NCI-H82 treated with DMSO at 0.1 percent for 48 hours (cell line): ENCODE results near the gene KRTAP1-1.
"Not testable (repeated sequence)": the region's sequence is repeated elsewhere in the genome, so short reads cannot be mapped to it uniquely, and the experiment has no call there.

Experiments used
- DNase-seq: peaks from one replicate; lab custom pipeline; 2025; ENCODE audit not compliant: unreplicated experiment; lab: John Stamatoyannopoulos, UW

The KRTAP1-1 gene

DNA sequence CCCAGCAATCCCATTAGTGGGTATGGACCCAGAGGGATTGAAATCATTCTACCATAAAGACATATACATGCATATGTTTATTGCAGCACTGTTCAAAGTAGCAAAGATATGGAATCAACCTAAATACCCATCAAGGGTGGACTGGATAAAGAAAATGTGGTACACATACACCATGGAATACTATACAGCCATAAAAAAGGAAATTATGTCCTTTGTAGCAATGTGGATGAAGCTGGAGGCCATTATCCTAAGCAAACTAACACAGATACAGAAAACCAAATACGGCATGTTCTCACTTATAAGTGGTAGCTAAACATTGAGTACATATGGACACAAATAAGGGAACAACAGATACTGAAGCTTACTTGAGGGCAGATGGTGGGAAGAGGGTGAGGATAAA is 16.3 kb upstream of the KRTAP1-1 start:
- no peak for DNase-seq

DNA sequence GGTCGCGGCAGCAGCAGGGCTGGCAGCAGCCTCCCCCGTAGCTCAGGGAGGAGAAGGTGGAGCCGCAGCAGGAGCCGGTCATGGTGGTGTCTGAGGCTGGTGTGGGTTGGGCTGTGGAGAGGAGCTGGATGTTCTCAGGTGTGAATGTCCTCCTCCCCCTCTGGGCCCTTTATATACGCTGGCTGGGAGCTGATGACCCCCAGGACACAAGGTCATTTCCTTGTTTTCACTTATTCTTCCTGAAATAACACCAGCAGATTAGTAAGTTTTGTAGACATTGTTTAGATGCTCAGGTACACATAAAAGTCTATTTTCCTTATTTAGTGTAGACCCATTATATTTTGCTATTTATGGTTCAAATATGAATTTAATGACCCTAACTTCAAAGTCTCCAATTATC is 13.9 kb upstream of the KRTAP1-1 start, which contains the start of gene KRTAP2-2:
Gene KRTAP2-2, minus strand, starts transcription at position 101 of the 400 bp plus-strand sequence. Its CDS starts 19 bp downstream, at position 82.
- not testable (repeated sequence) for DNase-seq

DNA sequence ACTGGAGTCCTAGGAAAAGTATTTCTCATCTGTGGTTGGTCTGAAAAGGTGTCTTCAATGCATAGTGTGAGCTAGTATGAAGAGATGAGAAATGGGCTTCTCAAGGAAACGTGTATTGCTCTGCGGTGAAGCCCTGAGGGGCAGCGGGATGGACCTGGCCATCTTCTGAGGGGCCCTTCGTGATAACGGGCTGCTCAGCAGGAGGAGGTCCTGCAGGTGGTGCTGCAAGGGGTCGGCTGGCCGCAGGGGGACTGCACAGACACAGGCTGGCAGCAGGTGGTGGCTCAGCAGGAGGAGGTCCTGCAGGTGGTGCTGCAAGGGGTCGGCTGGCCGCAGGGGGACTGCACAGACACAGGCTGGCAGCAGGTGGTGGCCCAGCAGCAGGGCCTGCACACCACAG is 13.3 kb upstream of the KRTAP1-1 start:
- DNase-seq, result not testable (repeated sequence)

DNA sequence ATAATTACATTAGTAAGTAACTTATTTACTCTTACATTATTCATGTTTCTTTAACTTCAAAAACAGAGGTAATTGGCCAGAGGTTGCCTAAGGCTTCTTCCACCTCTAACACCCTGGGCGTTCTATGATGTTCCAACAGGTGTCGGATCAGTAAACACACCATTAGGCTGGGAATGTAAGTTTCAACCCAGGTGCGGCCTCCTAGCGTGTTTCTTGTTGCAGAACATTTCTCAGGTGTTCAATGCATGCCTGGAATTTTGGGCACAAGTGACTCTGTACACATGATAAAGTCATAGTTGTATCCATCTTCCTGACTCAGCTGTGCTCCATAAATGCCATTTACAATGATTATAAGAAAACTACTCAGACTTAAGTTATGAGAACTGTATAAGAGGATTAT is 12.8 kb upstream of the KRTAP1-1 start:
- no peak for DNase-seq

DNA sequence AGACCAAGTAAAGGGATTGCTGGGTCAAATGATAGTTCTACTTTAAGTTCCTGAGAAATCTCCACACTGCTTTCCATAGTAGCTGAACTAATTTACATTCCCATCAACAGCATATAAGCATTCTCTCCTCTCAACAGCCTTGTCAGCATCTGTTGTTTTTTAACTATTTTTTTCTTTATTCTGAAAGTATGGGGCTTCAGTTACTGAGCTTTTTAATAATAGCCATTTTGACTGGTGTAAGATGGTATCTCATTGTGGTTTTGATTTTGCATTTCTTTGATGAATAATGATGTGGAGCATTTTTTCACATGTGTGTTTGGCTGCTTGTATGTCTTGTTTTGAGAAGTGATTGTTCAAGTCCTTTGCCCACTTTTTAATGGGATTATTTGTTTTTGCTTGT is 11.3 kb upstream of the KRTAP1-1 start:
- DNase-seq, result no peak

DNA sequence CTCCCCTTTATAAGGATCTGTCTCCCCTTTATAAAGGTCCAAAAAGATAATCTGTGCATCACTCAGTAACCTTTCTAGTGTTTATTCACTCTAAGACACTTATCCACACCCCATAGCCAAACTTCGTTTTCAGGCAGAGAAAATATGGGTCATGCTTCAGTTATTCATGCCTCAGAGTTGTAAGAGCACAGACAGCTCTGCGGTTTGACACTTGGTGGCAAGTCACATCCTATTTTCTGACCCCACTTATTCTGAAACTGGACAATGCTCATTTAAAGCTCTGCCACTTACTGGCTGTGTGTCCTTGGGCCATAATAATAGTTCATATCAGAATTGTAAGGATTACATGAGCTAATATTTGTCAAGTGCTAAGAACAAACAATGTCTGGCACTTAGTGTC is 7.9 kb upstream of the KRTAP1-1 start:
- no peak for DNase-seq

DNA sequence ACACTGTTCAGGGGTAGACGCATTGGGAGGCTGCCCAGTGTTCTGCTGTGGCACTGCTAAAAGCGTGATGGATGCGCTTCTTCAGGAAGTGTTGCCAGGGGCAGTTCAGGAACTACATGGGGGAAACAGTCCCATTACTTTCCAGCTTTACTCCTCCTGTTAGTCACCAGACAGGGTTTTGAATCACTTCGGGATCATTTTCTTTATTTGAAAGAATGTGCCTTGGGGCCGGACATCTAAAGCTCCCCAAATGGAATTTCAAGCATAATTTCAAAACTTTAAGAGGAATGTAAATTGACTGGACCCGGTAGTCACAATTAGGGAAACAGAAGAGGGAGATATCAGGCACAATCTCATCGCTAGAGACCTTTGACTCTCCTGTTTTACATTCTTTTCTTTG is 7.2 kb upstream of the KRTAP1-1 start:
- no peak for DNase-seq

DNA sequence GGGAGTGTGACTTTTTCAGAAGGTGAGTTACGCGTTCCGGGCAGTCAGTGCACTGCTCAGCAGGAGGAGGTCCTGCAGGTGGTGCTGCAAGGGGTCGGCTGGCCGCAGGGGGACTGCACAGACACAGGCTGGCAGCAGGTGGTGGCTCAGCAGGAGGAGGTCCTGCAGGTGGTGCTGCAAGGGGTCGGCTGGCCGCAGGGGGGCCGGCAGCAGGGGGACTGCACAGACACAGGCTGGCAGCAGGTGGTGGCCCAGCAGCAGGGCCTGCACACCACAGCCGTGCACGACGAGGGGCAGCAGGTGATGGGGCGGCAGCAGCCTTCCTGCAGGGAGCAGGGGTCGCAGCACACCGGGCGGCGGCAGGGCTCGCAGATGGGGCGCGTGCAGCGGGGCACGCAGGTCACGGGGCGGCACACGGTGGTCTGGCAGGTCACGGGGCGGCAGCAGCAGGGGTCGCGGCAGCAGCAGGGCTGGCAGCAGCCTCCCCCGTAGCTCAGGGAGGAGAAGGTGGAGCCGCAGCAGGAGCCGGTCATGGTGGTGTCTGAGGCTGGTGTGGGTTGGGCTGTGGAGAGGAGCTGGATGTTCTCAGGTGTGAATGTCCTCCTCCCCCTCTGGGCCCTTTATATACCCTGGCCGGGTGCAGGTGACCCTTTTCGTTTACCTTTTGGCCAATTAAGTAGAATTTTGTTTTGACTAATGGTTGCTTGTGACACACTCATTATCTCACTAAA is 5.7 kb upstream of the KRTAP1-1 start, which contains the start of gene KRTAP2-1:
Gene KRTAP2-1, minus strand, starts transcription at position 582 of the 731 bp plus-strand sequence. Its CDS starts 49 bp downstream, at position 533.
- not testable (repeated sequence) for DNase-seq

DNA sequence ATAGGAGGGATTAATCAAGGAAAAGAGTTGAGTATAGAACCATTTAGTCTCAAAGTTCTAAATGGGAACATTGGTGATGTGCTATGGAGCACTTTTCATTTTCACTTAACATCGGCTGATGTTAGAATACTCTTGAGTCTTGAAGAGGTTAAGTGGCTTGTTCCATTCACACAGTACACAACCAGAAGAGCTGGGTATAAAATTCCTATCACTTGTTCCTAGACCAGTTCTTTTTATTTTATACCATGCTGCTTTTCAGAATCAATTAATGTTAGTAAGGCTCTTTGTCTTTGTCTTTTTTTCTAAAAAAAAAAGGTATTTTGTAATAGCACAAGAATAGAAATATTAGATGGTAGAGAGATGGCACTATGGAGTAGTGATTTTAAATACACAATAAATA is 1.7 kb upstream of the KRTAP1-1 start:
- DNase-seq, result no peak

DNA sequence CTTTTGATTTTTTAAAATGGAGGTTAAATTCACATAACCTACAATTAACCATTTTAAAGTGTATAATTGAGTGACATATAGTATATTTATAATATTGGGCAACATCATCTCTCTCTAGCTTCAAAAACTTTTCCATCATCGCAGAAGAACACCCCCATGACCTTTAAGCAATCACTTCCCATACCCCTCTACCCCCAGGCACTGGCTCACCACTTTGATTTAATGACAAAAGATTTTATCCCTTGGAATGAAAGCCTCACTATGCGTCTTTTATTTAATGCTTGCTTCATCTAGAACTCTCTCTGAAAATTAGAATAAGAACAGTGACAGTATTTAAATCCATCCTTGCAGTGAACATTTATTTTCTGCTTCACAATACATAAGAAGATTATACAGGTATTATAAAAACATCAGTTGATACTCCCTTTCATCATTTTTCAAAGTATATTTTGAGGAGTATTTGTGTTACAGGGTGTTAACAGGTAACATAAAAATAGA is 3.3 kb downstream of the KRTAP1-1 start:
- DNase-seq, result no peak

DNA sequence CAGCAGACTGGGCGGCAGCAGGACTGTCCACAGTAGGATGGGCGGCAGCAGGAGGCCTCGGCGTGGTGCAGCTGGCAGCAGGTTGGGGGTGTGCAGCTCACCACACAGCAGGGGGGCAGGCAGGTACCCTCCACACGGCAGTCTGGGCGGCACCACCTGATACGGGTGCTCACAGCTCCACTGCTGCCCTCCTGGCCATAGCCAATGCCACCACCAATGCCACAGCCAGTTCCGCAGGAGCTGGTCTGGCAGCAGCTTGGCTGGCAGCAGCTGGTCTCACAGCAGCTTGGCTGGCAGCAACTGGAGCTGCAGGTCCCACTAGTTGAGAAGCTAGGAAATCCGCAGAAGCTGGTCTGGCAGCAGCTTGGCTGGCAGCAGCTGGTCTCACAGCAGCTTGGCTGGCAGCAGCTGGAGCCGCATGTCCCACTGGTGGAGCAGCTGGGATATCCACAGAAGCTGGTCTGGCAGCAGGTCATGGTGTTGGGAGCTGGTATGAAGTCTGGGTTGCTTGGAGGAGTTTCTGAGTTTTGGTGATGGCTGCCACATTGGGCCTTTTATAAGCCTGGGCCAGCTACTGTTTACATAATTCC is 6.8 kb downstream of the KRTAP1-1 start, which contains the start of gene KRTAP1-3:
Gene KRTAP1-3, minus strand, starts transcription at position 529 of the 590 bp plus-strand sequence. Its CDS starts 53 bp downstream, at position 476.
- DNase-seq, result not testable (repeated sequence)

DNA sequence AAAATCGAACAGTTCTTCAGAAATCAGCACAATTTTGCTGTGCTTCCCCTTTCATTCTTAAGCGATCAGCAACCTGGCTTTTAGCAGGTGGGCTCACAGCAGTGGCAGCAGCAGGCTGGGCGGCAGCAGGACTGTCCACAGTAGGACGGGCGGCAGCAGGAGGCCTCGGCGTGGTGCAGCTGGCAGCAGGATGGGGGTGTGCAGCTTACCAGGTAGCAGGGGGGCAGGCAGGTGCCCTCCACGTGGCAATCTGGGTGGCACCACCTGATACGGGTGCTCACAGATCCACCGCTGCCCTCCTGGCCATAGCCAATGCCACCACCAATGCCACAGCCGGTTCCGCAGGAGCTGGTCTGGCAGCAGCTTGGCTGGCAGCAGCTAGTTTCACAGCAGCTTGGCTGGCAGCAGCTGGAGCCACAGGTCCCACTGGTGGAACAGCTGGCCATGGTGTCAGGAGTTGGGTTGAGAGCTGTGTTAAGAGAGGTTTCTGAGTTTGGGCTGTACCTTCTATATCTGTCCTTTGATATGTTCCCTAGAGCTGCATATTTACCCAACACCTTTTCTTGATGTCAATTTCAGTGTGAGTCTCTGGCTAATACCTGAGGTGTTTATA is 11.5 kb downstream of the KRTAP1-1 start, which contains the start of gene KRTAP1-4:
Gene KRTAP1-4, minus strand, starts transcription at position 563 of the 613 bp plus-strand sequence. Its CDS starts 117 bp downstream, at position 446.
- no peak for DNase-seq

DNA sequence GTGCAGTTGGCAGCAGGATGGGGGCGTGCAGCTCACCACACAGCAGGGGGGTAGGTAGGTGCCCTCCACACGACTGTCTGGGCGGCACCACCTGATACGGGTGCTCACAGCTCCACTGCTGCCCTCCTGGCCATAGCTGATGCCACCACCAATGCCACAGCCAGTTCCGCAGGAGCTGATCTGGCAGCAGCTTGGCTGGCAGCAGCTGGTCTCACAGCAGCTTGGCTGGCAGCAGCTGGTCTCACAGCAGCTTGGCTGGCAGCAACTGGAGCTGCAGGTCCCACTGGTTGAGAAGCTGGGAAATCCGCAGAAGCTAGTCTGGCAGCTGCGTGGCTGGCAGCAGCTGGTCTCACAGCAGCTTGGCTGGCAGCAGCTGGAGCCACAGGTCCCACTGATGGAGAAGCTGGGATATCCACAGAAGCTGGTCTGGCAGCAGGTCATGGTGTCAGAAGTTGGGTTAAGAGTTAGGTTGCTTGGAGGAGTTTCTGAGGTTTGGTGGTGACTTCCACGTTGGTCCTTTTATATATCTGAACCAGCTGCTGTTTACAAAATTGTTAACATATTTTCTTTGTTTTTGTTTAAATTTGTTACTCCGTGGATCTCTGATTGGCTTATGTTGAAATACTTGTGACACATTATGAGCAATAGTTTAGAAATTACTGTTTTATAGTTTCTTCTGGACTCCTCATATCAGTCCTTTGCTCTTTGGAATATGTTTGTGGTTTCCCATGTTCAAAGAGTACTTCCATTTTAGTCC is 14.4 kb downstream of the KRTAP1-1 start, which contains the start of gene KRTAP1-5:
Gene KRTAP1-5, minus strand, starts transcription at position 494 of the 757 bp plus-strand sequence. Its CDS starts 53 bp downstream, at position 441.
- no peak for DNase-seq

DNA sequence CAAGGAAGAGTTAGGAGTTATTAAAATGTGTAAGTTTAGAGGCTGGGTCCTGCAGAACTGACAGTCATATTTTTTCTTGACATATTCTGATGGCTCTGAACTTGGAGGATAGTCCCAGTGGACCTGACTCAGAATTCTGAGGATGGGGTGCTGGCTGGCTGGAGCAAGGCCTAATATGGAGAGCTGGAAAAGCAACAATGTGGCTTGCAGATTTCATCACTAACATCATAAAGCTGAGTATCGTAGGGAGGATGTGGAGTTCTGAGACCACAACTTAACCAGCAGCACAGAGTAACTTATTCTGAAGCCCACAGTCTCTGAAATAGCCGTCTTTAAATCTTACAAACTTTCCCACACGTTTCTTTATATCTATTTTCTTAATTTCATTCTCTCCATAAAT is 16.6 kb downstream of the KRTAP1-1 start:
- DNase-seq, result no peak

DNA sequence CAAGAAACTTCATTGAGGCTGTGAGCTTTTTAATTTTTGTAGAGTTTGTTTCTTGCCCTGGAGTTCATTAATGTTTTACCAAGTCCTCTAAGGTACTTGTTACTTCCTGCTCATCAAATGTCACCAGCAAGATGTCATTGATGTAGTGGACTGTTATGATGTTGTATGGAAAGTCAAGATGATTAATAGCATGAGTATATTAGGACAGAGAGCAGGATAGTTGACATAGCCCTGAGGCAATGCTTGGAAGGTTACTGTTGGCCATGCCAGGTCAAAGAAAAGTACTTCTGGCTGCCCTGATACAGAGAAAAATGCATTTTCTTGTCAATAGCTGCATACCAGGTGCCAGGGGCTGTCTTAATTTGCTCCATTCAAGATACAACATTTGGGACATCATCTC is 20.9 kb downstream of the KRTAP1-1 start:
- no peak for DNase-seq

DNA sequence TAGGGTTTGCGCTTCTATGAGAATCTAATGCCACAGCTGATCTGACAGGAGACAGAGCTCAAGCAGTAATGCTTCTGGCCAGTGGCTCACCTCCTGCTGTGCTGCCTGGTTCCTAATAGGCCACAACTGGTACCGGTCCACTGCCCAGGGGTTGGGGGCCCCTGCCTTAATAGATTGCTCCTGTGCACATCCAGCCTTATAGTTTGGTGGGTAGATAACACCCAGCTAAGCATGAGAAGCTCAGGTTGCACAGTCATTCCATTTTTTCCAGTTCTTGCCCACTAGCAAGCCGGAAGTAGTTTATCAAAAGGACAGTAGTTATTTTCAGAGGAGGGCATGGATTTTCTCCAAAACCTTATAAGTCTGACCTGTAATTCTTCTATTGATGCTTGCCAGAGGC is 21.8 kb downstream of the KRTAP1-1 start:
- no peak for DNase-seq

DNA sequence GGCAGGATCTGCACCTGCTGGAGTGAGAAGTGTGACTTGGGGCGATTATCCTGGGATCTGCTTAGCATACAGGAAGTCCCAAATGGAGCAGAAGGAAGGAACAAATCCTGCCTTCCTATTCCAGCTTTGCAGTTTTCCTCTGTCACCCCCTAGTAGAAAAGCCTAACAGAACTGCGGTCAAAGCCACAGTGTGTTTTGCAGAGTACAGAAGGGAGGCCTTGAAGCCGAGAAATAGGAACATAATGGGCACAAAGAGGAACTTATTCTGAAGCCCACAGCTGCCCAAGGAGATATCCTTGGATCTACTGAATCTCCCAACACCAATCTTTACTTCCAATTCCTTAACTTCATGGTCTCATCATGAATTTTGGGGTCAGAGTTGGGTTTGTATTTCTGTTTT is 22.7 kb downstream of the KRTAP1-1 start:
- no peak for DNase-seq

DNA sequence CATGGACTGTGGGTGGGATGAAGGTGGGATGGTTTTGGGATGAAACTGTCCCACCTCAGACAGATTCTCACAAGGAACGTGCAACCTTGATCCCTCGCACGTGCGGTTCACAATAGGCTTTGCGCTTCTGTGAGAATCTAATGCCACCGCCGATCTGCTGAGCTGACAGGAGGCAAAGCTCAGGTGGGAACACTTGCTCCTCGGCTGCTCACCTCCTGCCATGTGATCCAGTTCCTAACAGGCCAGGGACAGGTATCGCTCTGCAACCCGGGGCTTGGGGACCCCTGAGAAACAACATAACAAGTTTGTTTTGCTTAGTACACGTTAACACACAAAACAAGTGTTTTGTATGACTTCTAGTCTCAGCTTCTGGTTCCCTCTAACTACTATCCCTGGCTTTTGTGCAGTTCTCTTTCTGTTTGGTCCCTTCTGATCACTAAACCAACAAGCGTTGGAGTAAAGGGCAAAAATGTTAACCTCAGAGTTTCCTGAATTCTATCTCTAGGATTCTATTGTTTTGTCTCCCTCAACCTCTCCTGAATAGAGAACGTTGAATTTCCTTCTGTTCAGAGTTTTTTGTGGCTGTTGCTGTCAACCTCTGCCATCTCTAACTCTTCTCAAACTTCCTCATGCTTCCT is 24.6 kb downstream of the KRTAP1-1 start:
- DNase-seq, result no peak

DNA sequence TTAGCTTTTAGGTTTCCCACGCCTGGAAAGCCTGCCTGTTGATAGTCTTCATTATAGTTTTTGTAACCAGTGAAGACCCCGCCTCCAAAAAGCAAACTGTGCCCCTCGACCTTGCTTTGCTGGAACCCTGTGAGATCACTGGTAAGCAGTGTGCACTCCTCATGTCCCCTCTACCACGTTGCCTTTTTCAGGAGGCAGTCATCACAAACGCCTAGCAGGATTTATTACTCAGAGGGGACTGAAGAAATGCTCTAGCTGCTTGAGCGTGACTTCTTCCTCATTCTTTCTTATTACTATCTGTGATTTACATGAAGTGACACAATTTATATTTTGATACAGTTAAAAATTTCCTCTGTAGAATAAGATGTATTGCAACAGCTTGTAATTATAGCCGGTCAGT is 25.8 kb downstream of the KRTAP1-1 start:
- no peak for DNase-seq

DNA sequence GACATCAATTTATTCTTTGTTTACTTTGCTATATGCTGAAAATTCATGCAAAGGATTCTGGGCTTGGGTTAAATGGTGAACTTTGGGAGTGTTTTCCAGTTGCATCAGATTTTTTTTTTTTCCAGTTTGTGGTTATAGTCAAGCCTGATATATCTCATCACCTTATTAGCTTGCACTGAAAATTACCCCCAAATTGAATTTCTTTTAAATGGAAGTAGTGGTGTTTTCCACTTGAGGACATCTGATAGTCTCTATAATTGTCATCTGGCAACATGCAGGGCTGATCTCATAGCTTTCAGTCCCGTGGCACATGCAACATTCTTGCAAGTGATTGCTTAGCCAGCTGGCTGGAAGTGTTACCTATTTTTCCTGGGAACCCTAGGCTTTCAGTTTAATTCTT is 27.6 kb downstream of the KRTAP1-1 start:
- no peak for DNase-seq
